MM.1S (cell line): Measurements from ENCODE around the gene TMEM232.

Source experiments
- DNase-seq: peaks from one replicate; pipeline ENCODE4 v3.0.0-alpha.2; 2015
- H2AFZ ChIP-seq: fragments of 300-600 bp; sonication (generic); 2 replicates; pipeline ENCODE4 v1.6.0; 2016; ENCODE audit warnings: antibody characterized with exemption, low read length
- H3F3A ChIP-seq: fragments of 300-600 bp; sonication (generic); 2 replicates; pipeline ENCODE4 v1.6.1; 2016; ENCODE audit warnings: mild to moderate bottlenecking, antibody characterized with exemption, low read length, moderate library complexity, mixed read lengths; ENCODE audit not compliant: insufficient read depth
- H3K27ac ChIP-seq: fragments of 300-600 bp; sonication (generic); 2 replicates; pipeline ENCODE4 v1.5.1; 2016; ENCODE audit warnings: mild to moderate bottlenecking, low read length
- H3K27me3 ChIP-seq: fragments of 300-600 bp; sonication (generic); replicated peaks from 2 replicates; pipeline ENCODE4 v1.6.0; 2016; ENCODE audit warnings: low read length; ENCODE audit not compliant: insufficient read depth
- H3K36me3 ChIP-seq: fragments of 300-600 bp; sonication (generic); replicated peaks from 2 replicates; pipeline ENCODE4 v1.6.1; 2016; ENCODE audit warnings: mild to moderate bottlenecking, low read length, mixed read lengths; ENCODE audit not compliant: insufficient read depth
- H3K4me1 ChIP-seq: fragments of 300-600 bp; sonication (generic); 2 replicates; pipeline ENCODE4 v1.6.1; 2016; ENCODE audit warnings: low read length, mixed read lengths
- H3K4me2 ChIP-seq: fragments of 300-600 bp; sonication (generic); 2 replicates; pipeline ENCODE4 v1.6.0; 2016; ENCODE audit warnings: low read depth, low read length
- H3K4me3 ChIP-seq: fragments of 300-600 bp; sonication (generic); 2 replicates; pipeline ENCODE4 v1.5.1; 2016; ENCODE audit warnings: low read length, mixed read lengths
- H3K79me2 ChIP-seq: fragments of 300-600 bp; sonication (generic); 2 replicates; pipeline ENCODE4 v1.6.1; 2016; ENCODE audit warnings: mixed run types, low read length, mixed read lengths
- H3K9ac ChIP-seq: fragments of 300-600 bp; sonication (generic); 2 replicates; pipeline ENCODE4 v1.6.1; 2016; ENCODE audit warnings: low read length, mixed read lengths
- H3K9me2 ChIP-seq: fragments of 300-600 bp; sonication (generic); replicated peaks from 2 replicates; pipeline ENCODE4 v1.6.1; 2016; ENCODE audit warnings: mild to moderate bottlenecking, low read length, mixed read lengths; ENCODE audit not compliant: insufficient read depth
- H3K9me3 ChIP-seq: fragments of 300-600 bp; sonication (generic); replicated peaks from 2 replicates; pipeline ENCODE4 v1.6.1; 2016; ENCODE audit warnings: mild to moderate bottlenecking, low read length, mixed read lengths; ENCODE audit not compliant: insufficient read depth
- H4K20me1 ChIP-seq: fragments of 300-600 bp; sonication (generic); 2 replicates; pipeline ENCODE4 v1.6.1; 2016; ENCODE audit warnings: mild to moderate bottlenecking, low read length, moderate library complexity, mixed read lengths; ENCODE audit not compliant: insufficient read depth
- EZH2 ChIP-seq: fragments of 300-600 bp; sonication (generic); optimal IDR thresholded peaks from 2 replicates; pipeline ENCODE3; 2017; ENCODE audit warnings: low read depth, mild to moderate bottlenecking, antibody characterized with exemption, low read length, mixed read lengths
- EZH2phosphoT487 ChIP-seq: fragments of 300-600 bp; sonication (generic); IDR thresholded peaks from 2 replicates; pipeline ENCODE4 v1.6.1; 2018; ENCODE audit warnings: antibody characterized with exemption, low read length
- TF ChIP-seq, protein P1 (sequence below): fragments of 300-600 bp; sonication (generic); IDR thresholded peaks from 2 replicates; pipeline ENCODE4 v1.5.1; 2016; ENCODE audit warnings: antibody characterized with exemption, low read length, mixed read lengths

The TMEM232 gene

DNA sequence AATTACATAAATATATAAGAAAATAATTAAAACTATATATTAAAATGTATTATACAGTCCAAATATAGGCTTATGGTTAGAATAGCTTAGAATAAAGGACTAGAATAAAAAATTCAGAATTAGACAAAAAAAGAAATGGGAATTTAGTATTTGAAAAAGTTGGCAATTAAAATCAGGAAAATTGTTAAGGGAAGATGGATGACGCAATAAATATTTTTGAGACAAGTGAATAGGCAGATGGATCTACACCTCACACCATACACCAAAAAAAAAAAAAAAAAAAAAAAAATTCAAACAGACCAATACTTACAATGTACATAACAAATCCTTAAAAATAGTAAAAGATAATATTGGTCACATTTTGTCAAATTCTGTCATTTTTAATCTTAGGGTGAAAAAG is 200.7 kb downstream of the TMEM232 start:
- no peak overlapping the region for H2AFZ ChIP-seq
- no peak overlapping the region for H3K4me2 ChIP-seq
- no peak overlapping the region for H3K27ac ChIP-seq
- no peaks in the 10 kb centered on the region; the same call in 1 of the 2 replicates for H3K27me3 ChIP-seq
- no peaks in the 10 kb centered on the region for H4K20me1 ChIP-seq
- H3K36me3 ChIP-seq: no peaks in the 10 kb centered on the region
- H3K9me2 ChIP-seq: no peaks in the 10 kb centered on the region
- no peaks in the 10 kb centered on the region for H3K79me2 ChIP-seq
- no peak overlapping the region for H3K4me3 ChIP-seq
- no peaks in the 10 kb centered on the region for H3F3A ChIP-seq
- no peak for DNase-seq
- no peaks in the 10 kb centered on the region for H3K4me1 ChIP-seq
- TF ChIP-seq, protein P1, sequence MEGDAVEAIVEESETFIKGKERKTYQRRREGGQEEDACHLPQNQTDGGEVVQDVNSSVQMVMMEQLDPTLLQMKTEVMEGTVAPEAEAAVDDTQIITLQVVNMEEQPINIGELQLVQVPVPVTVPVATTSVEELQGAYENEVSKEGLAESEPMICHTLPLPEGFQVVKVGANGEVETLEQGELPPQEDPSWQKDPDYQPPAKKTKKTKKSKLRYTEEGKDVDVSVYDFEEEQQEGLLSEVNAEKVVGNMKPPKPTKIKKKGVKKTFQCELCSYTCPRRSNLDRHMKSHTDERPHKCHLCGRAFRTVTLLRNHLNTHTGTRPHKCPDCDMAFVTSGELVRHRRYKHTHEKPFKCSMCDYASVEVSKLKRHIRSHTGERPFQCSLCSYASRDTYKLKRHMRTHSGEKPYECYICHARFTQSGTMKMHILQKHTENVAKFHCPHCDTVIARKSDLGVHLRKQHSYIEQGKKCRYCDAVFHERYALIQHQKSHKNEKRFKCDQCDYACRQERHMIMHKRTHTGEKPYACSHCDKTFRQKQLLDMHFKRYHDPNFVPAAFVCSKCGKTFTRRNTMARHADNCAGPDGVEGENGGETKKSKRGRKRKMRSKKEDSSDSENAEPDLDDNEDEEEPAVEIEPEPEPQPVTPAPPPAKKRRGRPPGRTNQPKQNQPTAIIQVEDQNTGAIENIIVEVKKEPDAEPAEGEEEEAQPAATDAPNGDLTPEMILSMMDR: no peak
- TF ChIP-seq EZH2: no peak
- TF ChIP-seq EZH2phosphoT487: no peak
- no peak overlapping the region for H3K9ac ChIP-seq
- H3K9me3 ChIP-seq: no peaks in the 10 kb centered on the region

DNA sequence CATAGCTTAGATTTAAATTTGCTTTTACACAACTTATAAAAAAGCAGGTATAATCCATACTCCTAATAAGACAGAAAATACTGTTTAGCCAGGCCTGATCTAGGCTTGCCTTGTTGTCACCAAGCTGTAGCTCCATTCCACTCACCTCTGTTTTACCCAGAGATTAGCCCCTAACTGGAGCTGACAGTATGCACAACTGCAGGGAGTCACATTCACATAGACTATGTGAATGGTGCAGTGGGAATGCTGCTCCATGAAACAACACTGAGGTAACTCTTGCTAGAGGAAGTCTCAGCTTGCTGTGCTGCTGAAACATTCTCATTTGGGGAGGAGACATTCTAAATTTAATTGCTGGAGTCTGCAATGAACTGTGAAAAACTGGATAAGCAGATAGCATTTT is 209.1 kb downstream of the TMEM232 start:
- H3K9me3 ChIP-seq: no peaks in the 10 kb centered on the region
- no peak overlapping the region for H3K9ac ChIP-seq
- H2AFZ ChIP-seq: no peak overlapping the region
- no peak for DNase-seq
- H3K9me2 ChIP-seq: no peaks in the 10 kb centered on the region
- H3K79me2 ChIP-seq: no peaks in the 10 kb centered on the region
- TF ChIP-seq, protein P1: no peak
- TF ChIP-seq EZH2: no peak
- TF ChIP-seq EZH2phosphoT487: no peak
- no peaks in the 10 kb centered on the region for H4K20me1 ChIP-seq
- H3K27me3 ChIP-seq: no peaks in the 10 kb centered on the region; the same call in 1 of the 2 replicates
- no peak overlapping the region for H3K4me3 ChIP-seq
- no peak overlapping the region for H3K27ac ChIP-seq
- H3K4me2 ChIP-seq: no peak overlapping the region
- H3K36me3 ChIP-seq: no peaks in the 10 kb centered on the region
- H3K4me1 ChIP-seq: no peaks in the 10 kb centered on the region
- no peaks in the 10 kb centered on the region for H3F3A ChIP-seq

DNA sequence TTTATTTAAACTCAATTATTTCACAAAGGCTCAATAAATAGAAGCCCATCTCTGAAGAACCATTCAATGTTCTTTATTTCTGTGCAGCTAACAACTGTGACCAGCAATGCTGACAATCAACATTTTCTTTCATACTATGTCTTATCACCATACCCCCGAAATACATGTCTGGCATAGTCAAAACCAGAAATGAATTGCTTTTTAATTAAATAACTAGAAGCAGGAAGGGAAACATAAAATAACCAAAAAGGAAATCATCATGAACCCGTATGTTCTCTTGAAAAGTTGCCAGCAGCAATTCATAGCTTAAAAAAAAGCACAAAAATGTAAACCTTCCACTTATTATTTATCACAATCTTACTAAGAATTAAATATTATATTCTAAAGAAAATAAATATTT is 212.4 kb downstream of the TMEM232 start:
- Histone ChIP-seq H3K9me3 (no peaks in the 10 kb centered on the region), H3K27ac (no peak overlapping the region), H3K9ac (no peak overlapping the region), H3K36me3 (no peaks in the 10 kb centered on the region), H3K27me3 (no peaks in the 10 kb centered on the region), H3K79me2 (no peaks in the 10 kb centered on the region), H3K4me3 (no peak overlapping the region), H3K4me1 (no peaks in the 10 kb centered on the region), H4K20me1 (no peaks in the 10 kb centered on the region), H3K4me2 (no peak overlapping the region), H3F3A (no peaks in the 10 kb centered on the region), H3K9me2 (no peaks in the 10 kb centered on the region), H2AFZ (no peak overlapping the region)
- no peak for TF ChIP-seq EZH2phosphoT487
- TF ChIP-seq, protein P1: no peak
- no peak for TF ChIP-seq EZH2
- no peak for DNase-seq
